ENCODE data around the gene ELMO3.

The ELMO3 gene

GRCh38 chr16:67199011-67199807 lies at the start of gene ELMO3:
TSS of gene ELMO3 (plus strand) at chr16:67199131. CDS start at chr16:67199327, 196 bp downstream.
- DNase-seq: peak; percentile 4

GRCh38 chr16:67149276-67150046 lies 49.5 kb upstream of the ELMO3 start:
- DNase-seq: no peak

GRCh38 chr16:67150047-67150832 lies 48.7 kb upstream of the ELMO3 start:
- DNase-seq: no peak

- DNase-seq: no peak
Measured at GRCh38 chr16:67150833-67151396, 48.0 kb upstream of the ELMO3 start, which contains the start of gene B3GNT9. TSS of gene B3GNT9 (minus strand) at chr16:67150998. CDS start at chr16:67150485, 513 bp downstream.

- DNase-seq: no peak
Measured at GRCh38 chr16:67151431-67152097, 47.4 kb upstream of the ELMO3 start.

- no peak for DNase-seq
Measured at GRCh38 chr16:67154578-67155294, 44.2 kb upstream of the ELMO3 start.

GRCh38 chr16:67155295-67156142 lies 43.4 kb upstream of the ELMO3 start:
- DNase-seq: no peak

GRCh38 chr16:67156143-67156844 lies 42.6 kb upstream of the ELMO3 start:
- DNase-seq: no peak

- no peak for DNase-seq
Measured at GRCh38 chr16:67157106-67157748, 41.7 kb upstream of the ELMO3 start.

GRCh38 chr16:67157892-67158635 lies 40.9 kb upstream of the ELMO3 start:
- no peak for DNase-seq

- DNase-seq: no peak
Measured at GRCh38 chr16:67158637-67159600, 40.0 kb upstream of the ELMO3 start.

GRCh38 chr16:67161595-67162058 lies 37.3 kb upstream of the ELMO3 start:
- DNase-seq: no peak

- DNase-seq: no peak
Measured at GRCh38 chr16:67162506-67163163, 36.3 kb upstream of the ELMO3 start.

- no peak for DNase-seq
Measured at GRCh38 chr16:67163164-67163998, 35.5 kb upstream of the ELMO3 start.

GRCh38 chr16:67163999-67164558 lies 34.9 kb upstream of the ELMO3 start:
- no peak for DNase-seq

Measured in NCI-H2029 treated with DMSO at 0.1 percent for 48 hours (cell line).